PC-9 (cell line): ENCODE measurements around the gene CEP170B.

Experiments
- EZH2 ChIP-seq: fragments of 200-600 bp; sonication (generic); IDR thresholded peaks from 2 replicates; pipeline ENCODE4 v1.8.0; 2017; ENCODE audit warnings: antibody characterized with exemption, low read depth
- TF ChIP-seq, protein P1 (sequence below): fragments of 200-600 bp; sonication (generic); conservative IDR thresholded peaks from 2 replicates; pipeline ENCODE4 v1.6.1; 2017; ENCODE audit warnings: mixed run types, antibody characterized with exemption, mild to moderate bottlenecking, moderate library complexity

GRCh38 chr14:104928391-104929133, 63.5 kb downstream of the CEP170B start:
- TF ChIP-seq, protein P1, sequence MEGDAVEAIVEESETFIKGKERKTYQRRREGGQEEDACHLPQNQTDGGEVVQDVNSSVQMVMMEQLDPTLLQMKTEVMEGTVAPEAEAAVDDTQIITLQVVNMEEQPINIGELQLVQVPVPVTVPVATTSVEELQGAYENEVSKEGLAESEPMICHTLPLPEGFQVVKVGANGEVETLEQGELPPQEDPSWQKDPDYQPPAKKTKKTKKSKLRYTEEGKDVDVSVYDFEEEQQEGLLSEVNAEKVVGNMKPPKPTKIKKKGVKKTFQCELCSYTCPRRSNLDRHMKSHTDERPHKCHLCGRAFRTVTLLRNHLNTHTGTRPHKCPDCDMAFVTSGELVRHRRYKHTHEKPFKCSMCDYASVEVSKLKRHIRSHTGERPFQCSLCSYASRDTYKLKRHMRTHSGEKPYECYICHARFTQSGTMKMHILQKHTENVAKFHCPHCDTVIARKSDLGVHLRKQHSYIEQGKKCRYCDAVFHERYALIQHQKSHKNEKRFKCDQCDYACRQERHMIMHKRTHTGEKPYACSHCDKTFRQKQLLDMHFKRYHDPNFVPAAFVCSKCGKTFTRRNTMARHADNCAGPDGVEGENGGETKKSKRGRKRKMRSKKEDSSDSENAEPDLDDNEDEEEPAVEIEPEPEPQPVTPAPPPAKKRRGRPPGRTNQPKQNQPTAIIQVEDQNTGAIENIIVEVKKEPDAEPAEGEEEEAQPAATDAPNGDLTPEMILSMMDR, result no peak
- no peak for TF ChIP-seq EZH2
